PFSK-1 (cell line): ENCODE data around the gene AAK1.

Experiments
- POLR2AphosphoS5 ChIP-seq: IDR thresholded peaks from 2 replicates; pipeline ENCODE4 v1.6.1; 2012; ENCODE audit warnings: low read depth, mild to moderate bottlenecking, control low read depth, low read length, moderate library complexity
- TAF1 ChIP-seq: IDR thresholded peaks from 2 replicates; pipeline ENCODE4 v1.6.1; 2012; ENCODE audit warnings: low read length, control low read depth, borderline replicate concordance; ENCODE audit not compliant: insufficient read depth
- TF ChIP-seq, protein P1 (sequence below), 2 experiments: IDR thresholded peaks; 2 replicates each; pipeline versions ENCODE4 v1.6.1 to v1.8.0; 2011 to 2012; ENCODE audit warnings: low read depth in 2 of 2, low read length in 2 of 2, control low read depth in 1 of 2, inconsistent platforms in 1 of 2, mild to moderate bottlenecking in 1 of 2, moderate library complexity in 1 of 2; ENCODE audit not compliant: insufficient read depth in 1 of 2

DNA sequence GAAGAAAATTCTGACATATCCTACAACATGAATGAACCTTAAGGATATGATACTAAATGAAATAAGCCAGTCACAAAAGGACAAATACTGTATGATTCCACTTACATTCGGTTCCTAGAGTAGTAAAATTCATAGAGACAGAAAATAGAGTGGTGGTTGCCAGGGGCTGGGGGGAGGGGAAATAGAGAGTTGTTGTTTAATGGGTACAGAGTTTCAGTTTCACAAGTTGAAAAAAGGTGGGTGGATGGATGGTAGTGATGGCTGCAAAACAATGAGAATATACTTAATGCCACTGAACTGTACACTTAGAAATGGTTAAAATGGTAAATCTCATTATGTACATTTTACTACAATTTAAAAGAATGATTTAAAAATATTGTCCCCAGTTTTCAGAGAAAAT is 153.1 kb downstream of the AAK1 start:
- no peak for TF ChIP-seq POLR2AphosphoS5
- TF ChIP-seq, protein P1, sequence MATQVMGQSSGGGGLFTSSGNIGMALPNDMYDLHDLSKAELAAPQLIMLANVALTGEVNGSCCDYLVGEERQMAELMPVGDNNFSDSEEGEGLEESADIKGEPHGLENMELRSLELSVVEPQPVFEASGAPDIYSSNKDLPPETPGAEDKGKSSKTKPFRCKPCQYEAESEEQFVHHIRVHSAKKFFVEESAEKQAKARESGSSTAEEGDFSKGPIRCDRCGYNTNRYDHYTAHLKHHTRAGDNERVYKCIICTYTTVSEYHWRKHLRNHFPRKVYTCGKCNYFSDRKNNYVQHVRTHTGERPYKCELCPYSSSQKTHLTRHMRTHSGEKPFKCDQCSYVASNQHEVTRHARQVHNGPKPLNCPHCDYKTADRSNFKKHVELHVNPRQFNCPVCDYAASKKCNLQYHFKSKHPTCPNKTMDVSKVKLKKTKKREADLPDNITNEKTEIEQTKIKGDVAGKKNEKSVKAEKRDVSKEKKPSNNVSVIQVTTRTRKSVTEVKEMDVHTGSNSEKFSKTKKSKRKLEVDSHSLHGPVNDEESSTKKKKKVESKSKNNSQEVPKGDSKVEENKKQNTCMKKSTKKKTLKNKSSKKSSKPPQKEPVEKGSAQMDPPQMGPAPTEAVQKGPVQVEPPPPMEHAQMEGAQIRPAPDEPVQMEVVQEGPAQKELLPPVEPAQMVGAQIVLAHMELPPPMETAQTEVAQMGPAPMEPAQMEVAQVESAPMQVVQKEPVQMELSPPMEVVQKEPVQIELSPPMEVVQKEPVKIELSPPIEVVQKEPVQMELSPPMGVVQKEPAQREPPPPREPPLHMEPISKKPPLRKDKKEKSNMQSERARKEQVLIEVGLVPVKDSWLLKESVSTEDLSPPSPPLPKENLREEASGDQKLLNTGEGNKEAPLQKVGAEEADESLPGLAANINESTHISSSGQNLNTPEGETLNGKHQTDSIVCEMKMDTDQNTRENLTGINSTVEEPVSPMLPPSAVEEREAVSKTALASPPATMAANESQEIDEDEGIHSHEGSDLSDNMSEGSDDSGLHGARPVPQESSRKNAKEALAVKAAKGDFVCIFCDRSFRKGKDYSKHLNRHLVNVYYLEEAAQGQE (IDR thresholded peaks at IDR 0.05; ENCODE audit: insufficient read depth in 1 of 2, low read depth in 2 of 2, low read length in 2 of 2) = no peak
- no peak for TF ChIP-seq TAF1
